SK-N-MC (cell line): ENCODE measurements around the gene OR2K2.
"Not testable (repeated sequence)": the region's sequence is repeated elsewhere in the genome, so short reads cannot be mapped to it uniquely, and the experiment has no call there.

Experiments
- DNase-seq: peaks from one replicate; pipeline ENCODE4 v3.0.0-alpha.2; 2011; ENCODE audit warnings: low read depth, low spot score
- H3K27ac ChIP-seq: fragments of 200-600 bp; sonication (generic); 2 replicates; pipeline ENCODE4 v1.5.1; 2016; ENCODE audit warnings: mixed run types
- H3K36me3 ChIP-seq: fragments of 200-600 bp; sonication (generic); 2 replicates; pipeline ENCODE4 v1.6.1; 2017; ENCODE audit warnings: antibody characterized with exemption, low read length, mixed read lengths; ENCODE audit not compliant: insufficient read depth
- H3K4me3 ChIP-seq: fragments of 200-600 bp; sonication (generic); 2 replicates; pipeline ENCODE4 v1.5.1; 2016
- H3K9ac ChIP-seq: fragments of 200-600 bp; sonication (generic); 2 replicates; pipeline ENCODE4 v1.8.0; 2017; ENCODE audit warnings: mixed run types, mixed read lengths; ENCODE audit not compliant: insufficient read length
- H3K9me3 ChIP-seq: fragments of 200-600 bp; sonication (generic); 2 replicates; pipeline ENCODE4 v1.6.1; 2017; ENCODE audit warnings: low read depth, mild to moderate bottlenecking, antibody characterized with exemption, low read length, moderate library complexity, mixed read lengths
- EZH2 ChIP-seq: fragments of 200-600 bp; sonication (generic); IDR thresholded peaks from one replicate; pipeline ENCODE4 v1.6.1; 2017; ENCODE audit warnings: antibody characterized with exemption
- FOXP2 ChIP-seq: optimal IDR thresholded peaks from 2 replicates; pipeline ENCODE3; 2011; ENCODE audit warnings: mild to moderate bottlenecking, moderate library complexity; ENCODE audit not compliant: insufficient read depth; ENCODE audit errors: extremely low read length, control extremely low read depth
- POLR2AphosphoS5 ChIP-seq: IDR thresholded peaks from 2 replicates; pipeline ENCODE4 v1.6.1; 2012; ENCODE audit warnings: mild to moderate bottlenecking, low read depth, low read length, borderline replicate concordance

The OR2K2 gene

GRCh38 chr9:111287127-111287526, 42.9 kb downstream of the OR2K2 start:
- no peak overlapping the region for H3K4me3 ChIP-seq
- no peak for DNase-seq
- H3K27ac ChIP-seq: no peak overlapping the region
- H3K9ac ChIP-seq: no peak overlapping the region
- H3K9me3 ChIP-seq: no peaks in the 10 kb centered on the region
- no peaks in the 10 kb centered on the region for H3K36me3 ChIP-seq
- TF ChIP-seq POLR2AphosphoS5 (no peak), EZH2 (no peak), FOXP2 (no peak)

GRCh38 chr9:111284703-111285102, 45.3 kb downstream of the OR2K2 start:
- no peak overlapping the region for H3K9ac ChIP-seq
- H3K36me3 ChIP-seq: no peaks in the 10 kb centered on the region
- TF ChIP-seq FOXP2: no peak
- no peak for TF ChIP-seq EZH2
- TF ChIP-seq POLR2AphosphoS5: no peak
- no peak overlapping the region for H3K27ac ChIP-seq
- no peak for DNase-seq
- H3K9me3 ChIP-seq: no peaks in the 10 kb centered on the region
- no peak overlapping the region for H3K4me3 ChIP-seq

GRCh38 chr9:111282845-111283244, 47.2 kb downstream of the OR2K2 start:
- Histone ChIP-seq H3K27ac (no peak overlapping the region), H3K36me3 (no peaks in the 10 kb centered on the region), H3K4me3 (no peak overlapping the region), H3K9me3 (no peaks in the 10 kb centered on the region), H3K9ac (no peak overlapping the region)
- TF ChIP-seq POLR2AphosphoS5 (no peak), FOXP2 (no peak), EZH2 (no peak)
- no peak for DNase-seq

- not testable (repeated sequence) for H3K9ac ChIP-seq, DNase-seq, H3K27ac ChIP-seq, H3K36me3 ChIP-seq, H3K9me3 ChIP-seq, H3K4me3 ChIP-seq
Measured at GRCh38 chr9:111280795-111281194, 49.2 kb downstream of the OR2K2 start.
